Measurements from ENCODE around the gene YIPF3.

The YIPF3 gene

GRCh38 chr6:43491750-43492661 lies 24.7 kb downstream of the YIPF3 start:
- no peak overlapping the region; the same call in 1 of the 2 replicates for H3K4me3 ChIP-seq (ENCODE audit: low read depth, low read length)
- no peak for TF ChIP-seq CTCF (IDR thresholded peaks at IDR 0.05; ENCODE audit: insufficient read depth, low read length, missing control alignments)
- no peak for DNase-seq (ENCODE audit: low read depth, low spot score)
- CTCF ChIA-PET, result interaction anchor here (0.9 to 18.5 kb wide), 7 partner anchors 6 to 136 kb away, joined by 3 to 337 read pairs (median 4); partner anchors contain the start of genes DLK2, LRRC73 and TJAP1
- POLR2A ChIA-PET, result interaction anchor here (2.0 kb wide), 1 partner anchor 15 kb away, joined by 4 read pairs; no protein-coding TSS in a partner anchor

- no peak for DNase-seq (ENCODE audit: low read depth, low spot score)
- ChIA-PET POLR2A (interaction anchor here (0.7 kb wide), 1 partner anchor 13 kb away, joined by 3 read pairs; the partner anchor contains the start of gene TJAP1), CTCF (interaction anchor here (0.9 to 18.5 kb wide), 5 partner anchors 9 to 261 kb away, joined by 3 to 337 read pairs (median 4); partner anchors contain the start of genes DLK2, DNPH1 and LRRC73)
- no peak overlapping the region for H3K4me3 ChIP-seq (ENCODE audit: low read depth, low read length)
- TF ChIP-seq CTCF (IDR thresholded peaks at IDR 0.05; ENCODE audit: insufficient read depth, low read length, missing control alignments), result no peak
Measured at GRCh38 chr6:43490523-43490939, 26.2 kb downstream of the YIPF3 start.

- H3K4me3 ChIP-seq (ENCODE audit: low read depth, low read length), result no peak overlapping the region
- no peak for DNase-seq (ENCODE audit: low read depth, low spot score)
- TF ChIP-seq CTCF (IDR thresholded peaks at IDR 0.05; ENCODE audit: insufficient read depth, low read length, missing control alignments), result no peak
- ChIA-PET CTCF (interaction anchor here (0.7 to 18.5 kb wide), 5 partner anchors 8 to 260 kb away, joined by 3 to 337 read pairs (median 3); partner anchors contain the start of genes DNPH1 and LRRC73), POLR2A (no interaction called here)
Measured at GRCh38 chr6:43489277-43490072, 27.3 kb downstream of the YIPF3 start.

GRCh38 chr6:43488667-43489276 lies 28.0 kb downstream of the YIPF3 start:
- DNase-seq (ENCODE audit: low read depth, low spot score), result no peak
- no peak for TF ChIP-seq CTCF (IDR thresholded peaks at IDR 0.05; ENCODE audit: insufficient read depth, low read length, missing control alignments)
- POLR2A ChIA-PET, result no interaction called here
- H3K4me3 ChIP-seq (ENCODE audit: low read depth, low read length), result no peak overlapping the region
- CTCF ChIA-PET, result interaction anchor here (1.0 to 18.5 kb wide), 3 partner anchors 9 to 220 kb away, joined by 3 to 337 read pairs (median 3); partner anchors contain the start of gene LRRC73

- no peak for TF ChIP-seq CTCF (IDR thresholded peaks at IDR 0.05; ENCODE audit: insufficient read depth, low read length, missing control alignments)
- no peak overlapping the region for H3K4me3 ChIP-seq (ENCODE audit: low read depth, low read length)
- ChIA-PET POLR2A (no interaction called here), CTCF (interaction anchor here (0.7 to 1.1 kb wide), 3 partner anchors 8 to 251 kb away, joined by 3 read pairs; no protein-coding TSS in a partner anchor)
- no peak for DNase-seq (ENCODE audit: low read depth, low spot score)
Measured at GRCh38 chr6:43481591-43482236, 35.0 kb downstream of the YIPF3 start.

All from AG04449 (cell line).